T-helper 1 cell treated with Interleukin-12 subunit alpha and Interleukin-12 subunit beta and Interleukin-4 antibody, amounts not matched to agents 30 μg/mL and 1 μg/mL, for 36 hours (primary cell): ENCODE measurements around the gene STK10.

Experiments
- H3K27ac Mint-ChIP-seq: one replicate; pipeline ENCODE4 v1.8.0; 2021; ENCODE audit warnings: mild to moderate bottlenecking, mixed read lengths
- H3K27me3 Mint-ChIP-seq: one replicate; pipeline ENCODE4 v1.8.0; 2021; ENCODE audit warnings: low read depth, mixed read lengths
- H3K36me3 Mint-ChIP-seq: one replicate; pipeline ENCODE4 v1.8.0; 2021; ENCODE audit warnings: low read depth, mixed read lengths
- H3K4me1 Mint-ChIP-seq: one replicate; pipeline ENCODE4 v1.8.0; 2021; ENCODE audit warnings: low read depth, mixed read lengths
- H3K4me3 Mint-ChIP-seq: one replicate; pipeline ENCODE4 v1.8.0; 2021; ENCODE audit warnings: mild to moderate bottlenecking, moderate library complexity, mixed read lengths
- H3K9me3 Mint-ChIP-seq: one replicate; pipeline ENCODE4 v1.8.0; 2021; ENCODE audit warnings: mixed read lengths

Gene STK10

GRCh38 chr5:172188033-172188892, at the start of gene STK10:
Gene STK10 (minus strand): TSS chr5:172188224. CDS start chr5:172188042, 182 bp downstream.
- Mint-ChIP-seq H3K9me3 (no peaks in the 10 kb centered on the region), H3K27ac (peak within 1 kb of the TSS; percentile 95), H3K4me3 (peak within 1 kb of the TSS; percentile 97), H3K27me3 (peaks cover 10% of the 10 kb centered on the region), H3K36me3 (peaks cover 26% of the 10 kb centered on the region), H3K4me1 (peaks cover 24% of the 10 kb centered on the region)

GRCh38 chr5:172235827-172236736, 48.1 kb upstream of the STK10 start:
- Mint-ChIP-seq H3K27me3 (no peaks in the 10 kb centered on the region), H3K9me3 (no peaks in the 10 kb centered on the region), H3K4me1 (peaks cover 32% of the 10 kb centered on the region), H3K4me3 (no peak overlapping the region), H3K36me3 (peaks cover 7% of the 10 kb centered on the region), H3K27ac (no peak overlapping the region)

GRCh38 chr5:172235132-172235780, 47.2 kb upstream of the STK10 start:
- Mint-ChIP-seq H3K4me1 (peaks cover 32% of the 10 kb centered on the region), H3K36me3 (peaks cover 9% of the 10 kb centered on the region), H3K4me3 (no peak overlapping the region), H3K9me3 (no peaks in the 10 kb centered on the region), H3K27ac (no peak overlapping the region), H3K27me3 (no peaks in the 10 kb centered on the region)

- H3K36me3 Mint-ChIP-seq, result peaks cover 9% of the 10 kb centered on the region
- H3K9me3 Mint-ChIP-seq, result no peaks in the 10 kb centered on the region
- H3K4me1 Mint-ChIP-seq, result peaks cover 31% of the 10 kb centered on the region
- H3K27me3 Mint-ChIP-seq, result no peaks in the 10 kb centered on the region
- H3K27ac Mint-ChIP-seq, result no peak overlapping the region
- H3K4me3 Mint-ChIP-seq, result no peak overlapping the region
These were observed 46.0 kb upstream of the STK10 start for GRCh38 chr5:172234031-172234430.

DNA sequence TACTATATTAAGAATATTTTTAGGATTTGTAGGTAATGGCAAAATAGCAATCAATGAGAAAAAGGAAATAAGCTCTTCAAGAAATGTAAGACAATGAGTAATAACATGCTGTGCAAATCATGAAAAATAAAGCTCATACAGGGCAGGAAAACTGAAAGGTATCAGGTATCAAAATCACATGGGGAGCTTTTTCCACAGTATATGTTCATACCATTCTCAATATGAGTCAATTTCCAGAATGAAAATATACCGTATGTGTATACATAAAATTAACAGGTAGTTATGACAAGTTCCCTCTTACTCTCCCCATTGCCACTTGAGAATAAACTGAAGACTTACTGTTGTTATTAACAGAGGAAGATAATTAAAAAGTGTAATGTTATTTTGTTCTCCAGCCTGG, 41.9 kb upstream of the STK10 start:
- Mint-ChIP-seq H3K4me3 (no peak overlapping the region), H3K4me1 (peaks cover 9% of the 10 kb centered on the region), H3K36me3 (peaks cover 20% of the 10 kb centered on the region), H3K27ac (no peak overlapping the region), H3K9me3 (no peaks in the 10 kb centered on the region), H3K27me3 (peaks cover 3% of the 10 kb centered on the region)

DNA sequence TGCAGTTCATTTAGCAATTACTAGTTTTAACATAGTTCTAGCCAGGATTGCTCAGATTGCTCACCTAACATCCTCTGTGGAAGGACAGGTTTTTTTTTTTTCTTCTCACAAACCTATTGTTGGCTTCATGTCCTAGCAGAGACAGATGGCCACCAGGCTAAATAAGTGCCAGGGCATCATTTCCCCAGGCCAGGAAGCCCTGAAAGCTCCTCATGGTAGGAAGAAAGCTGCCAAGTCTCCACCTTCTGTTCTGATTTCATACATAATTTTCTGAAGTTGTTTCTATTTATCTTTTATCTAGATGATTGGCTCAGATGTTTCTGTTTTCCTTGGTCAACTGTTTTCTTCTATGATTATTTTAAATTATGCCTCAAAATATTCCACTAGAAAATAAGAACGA, 37.0 kb upstream of the STK10 start:
- H3K27me3 Mint-ChIP-seq, result peaks cover 3% of the 10 kb centered on the region
- H3K4me1 Mint-ChIP-seq, result peaks cover 19% of the 10 kb centered on the region
- no peak overlapping the region for H3K27ac Mint-ChIP-seq
- peaks cover 6% of the 10 kb centered on the region for H3K9me3 Mint-ChIP-seq
- H3K4me3 Mint-ChIP-seq, result no peak overlapping the region
- H3K36me3 Mint-ChIP-seq, result peaks cover 30% of the 10 kb centered on the region

DNA sequence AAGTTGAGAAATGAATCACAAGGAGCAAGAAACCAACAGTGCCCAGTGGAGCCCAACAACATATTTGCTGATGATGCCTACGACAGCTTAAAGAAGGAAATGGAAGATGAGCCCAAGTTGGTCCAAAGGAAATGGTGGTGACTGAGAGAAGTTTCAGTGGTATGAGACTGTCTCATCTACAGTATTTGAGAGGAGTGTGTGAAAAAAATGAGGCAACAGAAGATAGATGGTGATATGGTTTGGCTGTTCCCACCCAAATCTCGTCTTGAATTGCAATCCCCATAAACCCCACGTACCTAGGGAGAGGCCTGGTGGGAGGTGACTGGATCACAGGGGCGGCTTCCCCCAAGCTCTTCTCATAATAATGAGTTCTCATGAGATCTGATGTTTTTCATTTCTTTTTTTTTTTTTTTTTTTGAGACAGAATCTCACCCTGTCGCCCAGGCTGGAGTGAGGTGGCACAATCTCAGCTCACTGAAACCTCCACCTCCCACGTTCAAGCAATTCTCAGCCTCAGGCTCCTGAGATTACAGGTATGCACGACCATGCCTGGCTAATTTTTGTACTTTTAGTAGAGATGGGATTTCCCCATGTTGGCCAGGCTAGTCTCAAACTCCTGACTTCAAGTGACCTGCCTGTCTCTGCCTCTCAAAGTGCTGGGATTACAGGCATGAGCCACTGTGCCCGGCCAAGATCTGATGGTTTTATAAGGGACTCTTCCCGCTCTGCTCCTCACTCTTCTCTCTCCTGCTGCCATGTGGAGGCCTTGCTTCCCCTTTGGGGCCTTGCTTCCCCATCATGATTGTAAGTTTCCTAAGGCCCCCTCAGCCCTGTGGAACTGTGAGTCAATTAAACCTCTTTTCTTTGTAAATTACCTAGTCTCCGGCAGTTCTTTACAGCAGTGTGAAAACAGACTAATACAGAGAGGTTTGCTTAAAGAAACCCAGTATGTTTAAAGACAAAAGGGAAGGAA, 36.2 kb upstream of the STK10 start:
- Mint-ChIP-seq H3K9me3 (peaks cover 8% of the 10 kb centered on the region), H3K4me3 (peak overlapping the region; percentile 46), H3K27me3 (peaks cover 3% of the 10 kb centered on the region), H3K27ac (peak overlapping the region; percentile 58), H3K36me3 (peaks cover 36% of the 10 kb centered on the region), H3K4me1 (peaks cover 17% of the 10 kb centered on the region)

DNA sequence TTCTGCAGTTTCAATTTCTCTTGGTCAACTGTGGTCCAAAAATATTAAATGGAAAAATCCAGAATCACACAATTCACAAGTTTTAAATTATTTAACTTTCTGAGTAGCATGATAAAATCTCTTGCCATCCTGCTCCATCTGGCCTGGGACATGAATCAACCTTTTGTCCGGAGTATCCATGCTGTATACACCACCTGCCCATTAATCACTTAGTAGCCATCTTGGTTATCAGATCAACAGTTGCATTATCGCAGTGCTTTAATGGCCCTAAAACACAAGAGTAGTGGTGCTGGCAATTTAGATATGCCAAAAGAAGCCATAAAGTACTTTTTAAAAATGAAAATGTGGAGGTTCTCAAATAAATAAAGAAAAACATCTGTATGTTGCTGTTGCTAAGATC, 31.3 kb upstream of the STK10 start:
- H3K9me3 Mint-ChIP-seq, result peaks cover 20% of the 10 kb centered on the region
- no peak overlapping the region for H3K4me3 Mint-ChIP-seq
- H3K27ac Mint-ChIP-seq, result no peak overlapping the region
- peaks cover 37% of the 10 kb centered on the region for H3K36me3 Mint-ChIP-seq
- H3K4me1 Mint-ChIP-seq, result peaks cover 21% of the 10 kb centered on the region
- H3K27me3 Mint-ChIP-seq, result no peaks in the 10 kb centered on the region

GRCh38 chr5:172216345-172216744, 28.3 kb upstream of the STK10 start:
- no peaks in the 10 kb centered on the region for H3K27me3 Mint-ChIP-seq
- peaks cover 13% of the 10 kb centered on the region for H3K4me1 Mint-ChIP-seq
- no peak overlapping the region for H3K4me3 Mint-ChIP-seq
- H3K9me3 Mint-ChIP-seq, result peaks cover 14% of the 10 kb centered on the region
- H3K27ac Mint-ChIP-seq, result no peak overlapping the region
- peaks cover 27% of the 10 kb centered on the region for H3K36me3 Mint-ChIP-seq

DNA sequence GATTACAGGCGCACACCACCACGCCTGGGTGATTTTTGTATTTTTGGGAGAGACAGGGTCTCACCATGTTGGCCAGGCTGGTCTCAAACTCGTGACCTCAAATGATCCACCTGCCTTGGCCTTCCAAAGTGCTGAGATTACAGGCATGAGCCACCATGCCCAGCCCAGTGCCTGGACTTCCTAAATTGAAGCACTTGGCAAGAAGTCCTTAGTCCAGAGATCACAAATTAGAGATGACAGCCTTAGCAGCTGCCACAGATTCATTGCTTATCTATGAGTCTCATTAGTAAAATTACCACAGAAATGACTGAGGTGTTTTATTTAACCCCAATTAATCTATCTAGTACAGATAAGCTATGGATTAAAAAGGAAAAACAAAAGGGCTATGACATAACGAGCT, 25.1 kb upstream of the STK10 start:
- Mint-ChIP-seq H3K27ac (no peak overlapping the region), H3K4me3 (no peak overlapping the region), H3K4me1 (peaks cover 13% of the 10 kb centered on the region), H3K9me3 (peaks cover 6% of the 10 kb centered on the region), H3K36me3 (peaks cover 14% of the 10 kb centered on the region), H3K27me3 (no peaks in the 10 kb centered on the region)

DNA sequence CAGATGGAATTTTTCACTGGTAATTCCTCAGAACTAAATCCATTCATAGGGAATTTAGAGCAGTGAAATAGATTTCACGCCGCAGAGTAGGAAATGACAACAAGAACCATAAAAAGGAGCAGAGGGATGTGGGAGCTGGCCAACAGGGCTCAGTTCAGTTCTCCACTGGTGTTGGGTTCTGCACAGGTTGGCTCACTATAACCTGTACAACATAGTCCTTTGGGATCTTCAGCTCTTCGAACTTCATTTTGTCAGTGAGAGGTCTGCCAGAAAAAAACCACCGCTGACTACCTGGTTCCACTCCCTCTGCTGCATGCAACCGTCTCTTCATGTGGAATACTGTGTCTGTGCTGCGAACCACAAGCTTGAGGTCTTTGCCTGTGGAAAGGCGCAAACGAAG, 23.7 kb upstream of the STK10 start:
- H3K9me3 Mint-ChIP-seq, result no peaks in the 10 kb centered on the region
- peaks cover 4% of the 10 kb centered on the region for H3K27me3 Mint-ChIP-seq
- H3K36me3 Mint-ChIP-seq, result peaks cover 8% of the 10 kb centered on the region
- no peak overlapping the region for H3K4me3 Mint-ChIP-seq
- no peak overlapping the region for H3K27ac Mint-ChIP-seq
- H3K4me1 Mint-ChIP-seq, result peaks cover 10% of the 10 kb centered on the region

GRCh38 chr5:172209714-172210113, 21.7 kb upstream of the STK10 start:
- H3K36me3 Mint-ChIP-seq, result peaks cover 7% of the 10 kb centered on the region
- H3K9me3 Mint-ChIP-seq, result no peaks in the 10 kb centered on the region
- no peak overlapping the region for H3K27ac Mint-ChIP-seq
- no peak overlapping the region for H3K4me3 Mint-ChIP-seq
- H3K27me3 Mint-ChIP-seq, result peaks cover 4% of the 10 kb centered on the region
- H3K4me1 Mint-ChIP-seq, result peaks cover 4% of the 10 kb centered on the region

- Mint-ChIP-seq H3K27ac (no peak overlapping the region), H3K4me1 (peaks cover 4% of the 10 kb centered on the region), H3K4me3 (no peak overlapping the region), H3K9me3 (no peaks in the 10 kb centered on the region), H3K36me3 (peaks cover 7% of the 10 kb centered on the region), H3K27me3 (peaks cover 4% of the 10 kb centered on the region)
These were observed 19.5 kb upstream of the STK10 start for GRCh38 chr5:172207511-172207910.
